HG02763 (cell line): Measurements from ENCODE around the gene DUSP22.
A peak's percentile ranks its signal among the peaks of the same experiment; 100 is the strongest.
"Not testable (repeated sequence)": the region's sequence is repeated elsewhere in the genome, so short reads cannot be mapped to it uniquely, and the experiment has no call there.

ENCODE experiments used
- ATAC-seq: cut with Tn5 transposase; IDR thresholded peaks from one replicate; pipeline ENCODE4 v1.9.1; 2021; ENCODE audit warnings: mild to moderate bottlenecking, moderate library complexity; ENCODE audit not compliant: unreplicated experiment

DUSP22 gene

GRCh38 chr6:376827-377640 is 84.7 kb downstream of the DUSP22 start:
- ATAC-seq = no peak

DNA sequence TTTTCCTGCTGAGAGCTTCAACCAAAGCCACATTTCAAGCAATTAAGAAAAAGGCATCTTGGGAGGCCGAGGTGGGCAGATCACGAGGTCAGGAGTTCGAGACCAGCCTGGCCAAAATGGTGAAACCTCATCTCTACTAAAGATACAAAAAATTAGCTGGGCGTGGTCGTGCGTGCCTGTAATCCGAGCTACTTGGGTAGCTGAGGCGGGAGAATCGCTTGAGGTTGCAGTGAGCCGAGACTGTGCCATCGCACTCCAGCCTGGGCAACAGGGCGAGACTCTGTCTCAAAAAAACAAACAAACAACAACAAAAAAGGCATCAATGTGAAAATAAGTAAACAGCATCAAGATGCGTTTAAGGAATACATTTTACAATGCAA is 85.3 kb downstream of the DUSP22 start:
- not testable (repeated sequence) for ATAC-seq

DNA sequence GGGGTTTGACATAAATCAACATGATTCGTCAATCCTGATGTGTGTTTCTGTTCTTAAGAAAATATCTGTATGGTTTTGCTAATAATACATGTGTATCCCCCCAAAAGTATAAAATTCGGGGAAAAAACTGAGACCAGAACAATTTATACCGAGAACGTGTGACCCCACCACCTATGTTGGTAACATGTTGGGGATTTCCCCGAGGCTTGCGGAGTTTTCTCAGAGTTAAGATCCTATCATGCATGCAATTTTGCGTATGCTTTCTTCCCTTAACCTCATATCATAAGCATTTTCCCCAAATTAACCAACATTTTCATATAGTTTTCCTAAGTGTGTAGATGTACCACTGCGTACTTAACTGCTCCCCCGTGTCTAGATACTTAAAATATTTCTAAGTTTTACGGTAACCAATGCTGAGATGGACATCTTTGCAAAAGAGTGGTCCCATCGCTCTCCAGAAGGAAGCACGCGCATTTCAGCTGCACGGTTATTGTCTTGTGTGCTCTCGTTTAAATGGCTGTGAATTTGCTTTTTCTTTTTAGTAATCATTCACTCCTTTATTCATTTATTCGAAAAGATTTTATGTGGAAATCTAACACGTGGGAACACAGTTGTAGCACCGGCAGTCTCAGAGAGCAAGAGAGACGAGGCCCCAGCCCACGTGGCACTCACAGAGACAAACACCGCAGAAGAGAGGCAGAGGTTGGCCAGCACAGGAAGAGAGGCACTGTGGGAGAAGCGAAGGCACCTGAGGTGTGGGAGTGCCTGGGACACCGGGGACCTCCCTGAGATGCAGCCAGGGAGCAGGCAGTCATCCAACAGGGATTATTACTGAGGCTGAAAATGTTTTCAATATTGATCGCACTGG is 86.0 kb downstream of the DUSP22 start:
- ATAC-seq = no peak

DNA sequence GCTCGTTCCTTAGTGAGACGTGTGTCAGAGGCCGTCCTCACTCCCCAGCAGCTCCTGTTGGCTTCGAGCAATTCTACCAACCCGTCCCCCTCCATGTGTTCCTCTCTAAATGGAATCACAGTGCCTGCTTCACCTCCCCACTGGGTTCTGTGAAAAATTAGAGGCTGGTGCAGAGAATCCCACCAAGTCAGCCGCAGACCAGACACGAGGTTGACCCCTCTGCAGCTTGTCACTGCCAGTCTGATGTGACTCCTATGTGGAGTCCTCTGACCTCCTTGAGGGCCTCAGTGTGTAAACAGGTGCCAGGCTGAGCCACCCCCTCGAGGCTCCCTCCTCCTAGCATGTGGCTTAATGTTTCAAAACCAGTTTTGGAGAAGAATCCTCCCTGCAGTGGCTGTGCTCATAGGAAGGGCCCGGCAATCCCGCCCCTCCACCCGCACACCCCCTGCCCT is 86.7 kb downstream of the DUSP22 start:
- ATAC-seq = no peak

- no peak for ATAC-seq
Measured at GRCh38 chr6:379410-380181, 87.3 kb downstream of the DUSP22 start.

- ATAC-seq = no peak
Measured at GRCh38 chr6:380234-381218, 88.2 kb downstream of the DUSP22 start.

- no peak for ATAC-seq
Measured at GRCh38 chr6:381742-382461, 89.6 kb downstream of the DUSP22 start.

GRCh38 chr6:382883-383810 is 90.9 kb downstream of the DUSP22 start:
- ATAC-seq = no peak

DNA sequence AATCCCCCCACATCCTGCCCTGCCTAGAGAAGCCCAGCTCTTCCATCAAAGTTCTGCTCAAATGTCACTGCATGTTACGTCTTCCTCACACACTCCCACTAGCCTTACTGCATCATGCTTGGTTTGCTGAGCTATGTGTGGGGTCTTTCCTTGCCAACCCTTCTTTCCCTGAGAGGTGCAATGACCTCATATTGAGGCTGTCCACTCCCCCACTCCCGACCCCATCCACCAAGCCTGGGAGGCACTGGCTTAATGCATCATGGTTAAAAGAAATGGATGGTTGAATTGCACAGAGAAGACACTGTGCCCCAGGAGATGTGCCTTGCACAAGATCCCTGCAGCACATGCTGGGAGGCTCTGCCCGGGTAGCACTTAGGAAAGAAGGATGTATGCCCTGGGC is 91.6 kb downstream of the DUSP22 start:
- no peak for ATAC-seq

GRCh38 chr6:384898-385297 is 92.6 kb downstream of the DUSP22 start:
- no peak for ATAC-seq

DNA sequence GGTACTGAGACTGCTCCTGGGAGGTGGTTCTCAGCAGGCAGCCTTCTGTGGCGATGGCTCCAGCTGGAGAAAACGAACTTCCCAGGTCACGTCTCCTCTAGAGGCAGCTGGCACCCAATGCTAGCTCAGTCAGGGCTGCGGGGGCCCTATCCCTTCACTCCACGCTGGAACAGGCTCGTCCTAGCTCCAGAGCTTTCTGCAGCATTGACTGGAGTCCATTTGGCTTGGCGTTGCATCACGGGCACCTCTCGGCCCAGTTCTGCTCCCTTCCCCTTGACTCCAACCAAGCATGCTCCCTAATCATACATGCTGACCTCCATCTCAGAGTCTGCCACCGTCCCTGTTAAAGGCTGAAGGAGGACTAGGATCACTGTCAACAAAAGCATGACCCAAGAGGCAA is 93.3 kb downstream of the DUSP22 start:
- no peak for ATAC-seq

GRCh38 chr6:386688-387266 is 94.5 kb downstream of the DUSP22 start:
- no peak for ATAC-seq

DNA sequence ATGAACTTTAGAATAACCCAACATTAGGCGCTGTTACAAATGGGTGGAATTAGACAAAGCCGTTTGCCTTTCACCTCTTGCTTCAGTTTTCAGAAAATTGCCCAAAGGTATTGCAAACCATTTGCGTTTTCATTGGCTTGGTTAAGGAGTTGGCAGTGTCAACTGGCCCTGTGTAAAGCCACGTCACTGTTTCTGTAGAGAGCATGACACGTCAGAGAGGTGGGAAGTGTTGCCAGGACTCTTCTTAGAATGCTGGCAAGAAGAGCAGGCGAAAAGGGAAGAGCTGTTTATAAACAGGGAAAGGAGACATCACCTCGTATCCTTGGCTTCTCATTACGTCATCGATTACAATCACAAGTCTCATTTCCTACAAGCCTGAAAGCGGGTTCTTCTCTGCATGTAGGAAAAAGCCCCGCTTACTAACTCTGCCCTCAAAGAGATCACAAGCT is 95.0 kb downstream of the DUSP22 start:
- no peak for ATAC-seq

DNA sequence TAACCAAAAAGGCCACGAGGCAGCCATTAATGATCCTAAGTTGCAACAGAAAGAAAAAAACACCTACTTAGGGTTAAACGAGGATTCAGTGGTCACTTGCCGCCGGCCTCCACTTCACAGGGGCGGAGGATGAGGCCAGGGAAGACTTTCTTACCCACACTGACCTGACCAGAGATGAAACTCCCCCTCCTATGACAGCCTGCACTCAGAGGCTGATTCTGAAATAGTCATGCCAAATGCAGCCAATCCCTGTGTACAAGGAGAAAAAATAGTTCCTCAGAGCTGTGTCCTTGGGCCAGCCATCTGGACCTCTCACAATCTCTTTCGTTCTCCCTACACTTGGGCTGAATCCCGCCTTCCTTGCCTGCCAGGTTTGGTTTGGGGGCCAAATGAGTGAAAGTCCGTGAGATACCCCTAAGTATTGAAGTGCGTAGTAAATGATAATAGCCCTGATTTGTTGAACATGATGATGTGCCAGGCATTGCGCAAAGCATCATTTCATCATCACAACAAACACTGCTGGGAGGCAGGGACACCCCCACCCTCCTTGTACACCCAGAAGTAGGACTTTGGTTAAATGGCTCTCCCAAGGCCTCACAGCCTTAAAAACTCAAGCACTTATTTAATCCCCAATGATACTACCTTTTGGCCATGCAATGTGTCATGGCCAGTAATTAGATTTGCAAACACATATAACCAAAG is 96.1 kb downstream of the DUSP22 start:
- no peak for ATAC-seq

DNA sequence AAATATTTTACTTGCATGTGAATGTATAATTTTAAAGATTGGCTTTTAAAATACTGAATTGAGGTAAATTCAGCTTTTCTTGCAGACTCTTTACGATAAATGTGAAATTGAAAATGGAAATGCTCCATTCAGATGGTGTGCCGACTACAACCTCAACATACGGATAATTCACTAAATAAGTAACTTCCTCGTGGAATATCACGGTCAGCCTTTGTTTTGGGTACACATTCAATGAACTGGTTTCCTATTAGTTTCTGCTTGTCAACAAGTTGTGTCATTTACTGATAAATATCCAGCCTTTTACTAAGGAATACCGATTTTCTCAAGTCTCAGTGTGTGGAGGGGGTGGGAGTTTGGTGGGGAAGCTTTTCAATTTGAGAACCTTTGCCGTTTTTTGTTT is 96.9 kb downstream of the DUSP22 start:
- no peak for ATAC-seq

DNA sequence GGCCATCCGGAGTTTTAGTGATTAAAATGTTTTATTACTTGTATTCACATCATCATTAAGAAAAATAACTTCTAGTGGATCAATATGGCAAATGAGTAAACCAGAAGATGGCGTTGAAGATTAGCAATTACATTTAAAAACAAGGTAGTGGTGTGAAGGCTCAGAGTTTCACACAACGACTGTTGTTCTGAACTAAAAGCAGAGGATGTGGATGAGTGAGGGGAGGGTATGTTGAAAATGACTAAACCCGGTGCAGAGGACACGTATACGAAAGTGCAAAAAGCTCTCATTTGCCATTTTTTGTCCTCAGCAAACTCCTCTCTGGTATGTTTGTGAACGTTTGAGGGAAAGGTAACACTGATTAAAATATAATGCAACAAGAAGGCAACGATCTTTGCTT is 97.3 kb downstream of the DUSP22 start:
- ATAC-seq = peak; percentile 35

GRCh38 chr6:390914-391558 is 98.7 kb downstream of the DUSP22 start:
- ATAC-seq = peak; percentile 12
